ENCODE results near the gene PAGE2B. TPM values are rescaled to one million over a fixed set of nuclear protein-coding genes. Genes with fewer than 3 reads are reported as not detected.

Gene PAGE2B
- total RNA-seq, 2 experiments from 2014 or later = not detected

GRCh38 chrX:55118574-55118973 is 43.7 kb downstream of the PAGE2B start:
- no peak overlapping the region for H2AFZ ChIP-seq (ENCODE audit: low read length)
- H3K4me3 ChIP-seq (ENCODE audit: low read depth, low read length, poor library complexity, severe bottlenecking) = no peak overlapping the region
- H3K9me3 ChIP-seq (ENCODE audit: low read length) = no peaks in the 10 kb centered on the region
- TF ChIP-seq CTCF (conservative IDR thresholded peaks at IDR 0.05; ENCODE audit: low read length) (no peak), EZH2phosphoT487 (IDR thresholded peaks at IDR 0.05; ENCODE audit: borderline replicate concordance, low read depth, low read length) (no peak)
- H3K27ac ChIP-seq (ENCODE audit: low read depth, low read length, poor library complexity, severe bottlenecking) = no peak overlapping the region
- BruUV-seq (replicated peaks) = no TSS peak
- no peak overlapping the region for H3K4me2 ChIP-seq (ENCODE audit: low read length)
- no peaks in the 10 kb centered on the region for H3K79me2 ChIP-seq (ENCODE audit: insufficient read depth, low read depth, low read length)
- DNase-seq (ENCODE audit: low spot score) = no peak
- H4K20me1 ChIP-seq (ENCODE audit: insufficient read depth, low read length) = no peaks in the 10 kb centered on the region
- H3K9me2 ChIP-seq (ENCODE audit: insufficient read depth, low read length) = no peaks in the 10 kb centered on the region
- no peaks in the 10 kb centered on the region for H3K36me3 ChIP-seq (ENCODE audit: insufficient read depth, low read length)
- intact Hi-C loops (cut with micrococcal nuclease; ENCODE audit: unreplicated experiment) = no loop called here
- H3K4me1 ChIP-seq (ENCODE audit: insufficient read depth, low read length, poor library complexity, severe bottlenecking) = no peaks in the 10 kb centered on the region
- CTCF ChIA-PET (ENCODE audit: unreplicated experiment) = no interaction called here
- POLR2A ChIA-PET = interaction anchor here (0.6 kb wide), 1 partner anchor 44 kb away, joined by 3 read pairs; no protein-coding TSS in a partner anchor

- no TSS peak for BruUV-seq (replicated peaks)
- POLR2A ChIA-PET = no interaction called here
Measured at GRCh38 chrX:55119271-55119670, 44.4 kb downstream of the PAGE2B start.

GRCh38 chrX:55119712-55120111 is 44.9 kb downstream of the PAGE2B start:
- Histone ChIP-seq H3K4me3 (ENCODE audit: low read depth, low read length, poor library complexity, severe bottlenecking) (no peak overlapping the region), H3K79me2 (ENCODE audit: insufficient read depth, low read depth, low read length) (no peaks in the 10 kb centered on the region), H3K4me2 (ENCODE audit: low read length) (no peak overlapping the region), H3K27ac (ENCODE audit: low read depth, low read length, poor library complexity, severe bottlenecking) (no peak overlapping the region), H2AFZ (ENCODE audit: low read length) (no peak overlapping the region), H3K9me2 (ENCODE audit: insufficient read depth, low read length) (no peaks in the 10 kb centered on the region), H3K9me3 (ENCODE audit: low read length) (no peaks in the 10 kb centered on the region), H3K36me3 (ENCODE audit: insufficient read depth, low read length) (no peaks in the 10 kb centered on the region), H4K20me1 (ENCODE audit: insufficient read depth, low read length) (no peaks in the 10 kb centered on the region), H3K4me1 (ENCODE audit: insufficient read depth, low read length, poor library complexity, severe bottlenecking) (no peaks in the 10 kb centered on the region)
- no peak for DNase-seq (ENCODE audit: low spot score)
- intact Hi-C loops (cut with micrococcal nuclease; ENCODE audit: unreplicated experiment) = no loop called here
- ChIA-PET POLR2A (no interaction called here), CTCF (ENCODE audit: unreplicated experiment) (no interaction called here)
- no TSS peak for BruUV-seq (replicated peaks)
- TF ChIP-seq CTCF (conservative IDR thresholded peaks at IDR 0.05; ENCODE audit: low read length) = no peak
- TF ChIP-seq EZH2phosphoT487 (IDR thresholded peaks at IDR 0.05; ENCODE audit: borderline replicate concordance, low read depth, low read length) = no peak

More at GRCh38 chrX:55119271-55119670, 44.4 kb downstream of the PAGE2B start:
- no peaks in the 10 kb centered on the region for H4K20me1 ChIP-seq (ENCODE audit: insufficient read depth, low read length)
- H3K79me2 ChIP-seq (ENCODE audit: insufficient read depth, low read depth, low read length) = no peaks in the 10 kb centered on the region
- no peak overlapping the region for H3K4me2 ChIP-seq (ENCODE audit: low read length)
- H3K4me1 ChIP-seq (ENCODE audit: insufficient read depth, low read length, poor library complexity, severe bottlenecking) = no peaks in the 10 kb centered on the region
- no peak overlapping the region for H3K4me3 ChIP-seq (ENCODE audit: low read depth, low read length, poor library complexity, severe bottlenecking)
- no peaks in the 10 kb centered on the region for H3K9me2 ChIP-seq (ENCODE audit: insufficient read depth, low read length)
- CTCF ChIA-PET (ENCODE audit: unreplicated experiment) = no interaction called here
- no peak for DNase-seq (ENCODE audit: low spot score)
- H3K9me3 ChIP-seq (ENCODE audit: low read length) = no peaks in the 10 kb centered on the region
- H3K27ac ChIP-seq (ENCODE audit: low read depth, low read length, poor library complexity, severe bottlenecking) = no peak overlapping the region
- H2AFZ ChIP-seq (ENCODE audit: low read length) = no peak overlapping the region
- H3K36me3 ChIP-seq (ENCODE audit: insufficient read depth, low read length) = no peaks in the 10 kb centered on the region
- intact Hi-C loops (cut with micrococcal nuclease; ENCODE audit: unreplicated experiment) = no loop called here
- TF ChIP-seq CTCF (conservative IDR thresholded peaks at IDR 0.05; ENCODE audit: low read length) = no peak
- TF ChIP-seq EZH2phosphoT487 (IDR thresholded peaks at IDR 0.05; ENCODE audit: borderline replicate concordance, low read depth, low read length) = no peak
